K562 (cell line): Measurements from ENCODE around the gene UCKL1. TPM values are rescaled to one million over a fixed set of nuclear protein-coding genes. Genes with fewer than 3 reads are reported as not detected.

Experiments
- CUX1 ChIP-seq: fragments of 200-800 bp; sonication (Bioruptor generic); IDR thresholded peaks from 2 replicates; pipeline ENCODE4 v1.6.1; 2016; ENCODE audit warnings: missing genetic modification characterization, missing compliant biosample characterization
- CXXC5 ChIP-seq: fragments of 250-450 bp; sonication (Bioruptor Pico); IDR thresholded peaks from 2 replicates; pipeline ENCODE4 v1.8.0; 2022; ENCODE audit warnings: inconsistent platforms, mild to moderate bottlenecking, moderate library complexity
- DDX20 ChIP-seq: fragments of 450-650 bp; IDR thresholded peaks from 2 replicates; pipeline ENCODE4 v1.6.1; 2016; ENCODE audit warnings: missing genetic modification characterization, low read depth, mild to moderate bottlenecking, missing compliant biosample characterization, moderate library complexity
- FOXJ3 ChIP-seq: sonication (generic); formaldehyde crosslinking; IDR thresholded peaks from 2 replicates; pipeline ENCODE4 v1.4.0; 2020; ENCODE audit warnings: mild to moderate bottlenecking, missing genetic modification reagents
- FOXP1 ChIP-seq: sonication (generic); formaldehyde crosslinking; IDR thresholded peaks from 2 replicates; pipeline ENCODE4 v1.8.0; 2022; ENCODE audit warnings: mild to moderate bottlenecking, missing genetic modification reagents
- ZC3H11A ChIP-seq: IDR thresholded peaks from 2 replicates; pipeline ENCODE4 v1.6.1; 2012; ENCODE audit warnings: low read depth, low read length, improper control_type of control experiment
- ZNF124 ChIP-seq: sonication (generic); formaldehyde crosslinking; IDR thresholded peaks from 2 replicates; pipeline ENCODE4 v1.8.1; 2022; ENCODE audit warnings: missing genetic modification reagents
- polyA plus RNA-seq, 8 experiments: library from polyadenylated mRNA; depleted of rRNA in 4 of 8; stranded (reverse) in 5 of 8; unstranded in 3 of 8; fragments of >200 nt; fragmentation: Nextera tagmentation in 2 of 8; fragmentation: Illumina TruSeq in 1 of 8; extraction: Ambion mirVana in 2 of 8; extraction: Trizol in 1 of 8; gene quantifications; 2 replicates each; pipeline versions ENCODE4 v1.2.1 to v1.2.3, GENCODE V29; 2011 to 2014; ENCODE audit warnings: inconsistent platforms in 1 of 8, missing spikeins in 1 of 8
- total RNA-seq, 7 experiments: library from RNA; depleted of rRNA in 6 of 7; stranded (reverse); fragments of >200 nt in 6 of 7; fragmentation: Illumina TruSeq in 2 of 7; extraction: Trizol in 2 of 7; gene quantifications; 2 replicates each; pipeline versions ENCODE4 v1.2.1 to v1.2.3, GENCODE V29; 2011 to 2021; ENCODE audit warnings: low replicate concordance in 1 of 7
- TF ChIP-seq, protein P1 (sequence below): fragments of 450-650 bp; formaldehyde crosslinking; IDR thresholded peaks from 2 replicates; pipeline ENCODE4 v1.4.0; 2022; ENCODE audit warnings: mild to moderate bottlenecking, moderate library complexity
- TF ChIP-seq, protein P2 (sequence below): fragments of 450-650 bp; IDR thresholded peaks from 2 replicates; pipeline ENCODE4 v1.6.1; 2016; ENCODE audit warnings: borderline replicate concordance
- TF ChIP-seq, protein P3 (sequence below): fragments of 450-650 bp; formaldehyde crosslinking; IDR thresholded peaks from 2 replicates; pipeline ENCODE4 v1.4.0; 2020; ENCODE audit warnings: mild to moderate bottlenecking, mixed read lengths
- TF ChIP-seq, protein P4 (sequence below), 3 experiments: IDR thresholded peaks in 2 of 3; conservative IDR thresholded peaks in 1 of 3; 2 replicates each; pipeline ENCODE4 v1.5.1; 2011 to 2012; ENCODE audit warnings: low read length in 3 of 3, mild to moderate bottlenecking in 3 of 3, control low read depth in 2 of 3, improper control_type of control experiment in 1 of 3, inconsistent platforms in 1 of 3, low read depth in 1 of 3, mixed read lengths in 1 of 3, moderate library complexity in 1 of 3; ENCODE audit not compliant: insufficient read depth in 2 of 3
- TF ChIP-seq, protein P5 (sequence below): IDR thresholded peaks from 2 replicates; pipeline ENCODE4 v1.6.1; 2016; ENCODE audit warnings: missing genetic modification characterization, missing compliant biosample characterization

Gene UCKL1
- total and polyA plus RNA-seq, 9 of the 15 experiments (the other 6 are each of a cell fraction or from before 2014, with no cell fraction given): 3.1 to 52.8 (median 24.2) TPM

DNA sequence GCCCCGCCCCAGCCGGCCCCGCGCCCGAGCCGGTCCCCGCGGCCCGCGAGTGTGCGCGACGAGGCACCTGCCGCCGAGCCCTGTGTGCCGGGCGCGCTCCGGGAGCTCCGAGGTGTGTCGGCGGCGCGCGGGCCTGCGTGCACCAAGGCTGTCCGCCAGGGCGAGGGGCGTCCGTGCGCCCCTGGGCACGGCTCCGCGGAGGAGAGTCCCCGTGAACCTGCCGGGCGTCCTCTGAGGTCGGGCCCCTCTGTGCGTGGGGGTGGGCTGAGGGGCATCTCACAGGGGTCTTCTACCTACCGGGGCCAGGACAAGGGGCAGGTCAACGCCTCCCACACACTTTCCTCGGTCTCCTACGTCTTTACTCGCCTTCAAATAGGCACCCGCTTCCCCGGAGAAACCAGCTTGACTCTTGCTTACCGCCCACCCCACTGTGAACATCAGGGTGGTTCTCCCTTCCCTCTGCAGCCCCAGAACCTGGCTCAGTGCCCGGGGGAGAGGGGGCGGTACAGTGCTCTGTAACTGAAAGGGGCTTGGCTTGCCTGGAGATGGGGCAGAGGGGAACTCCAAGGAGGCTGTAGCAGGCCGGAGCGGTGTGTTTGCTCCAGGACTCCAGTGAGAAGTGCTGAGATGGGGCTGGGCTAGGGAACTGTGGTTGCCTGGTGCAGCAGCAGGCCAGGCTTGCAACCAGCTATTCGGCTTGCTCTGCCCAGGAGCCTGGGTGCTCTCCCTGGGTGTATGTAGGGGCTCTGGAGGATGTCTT is 23.5 kb upstream of the UCKL1 start, which contains the start of gene SAMD10 (continued):
- TF ChIP-seq CUX1 (no peak), CXXC5 (CRISPR knock-in tag) (no peak), ZC3H11A (no peak), FOXJ3 (CRISPR knock-in tag) (no peak), FOXP1 (CRISPR knock-in tag) (no peak; the same call in 1 of the 2 replicates), ZNF124 (CRISPR knock-in tag) (no peak), DDX20 (tag) (no peak)
- TF ChIP-seq, protein P1, sequence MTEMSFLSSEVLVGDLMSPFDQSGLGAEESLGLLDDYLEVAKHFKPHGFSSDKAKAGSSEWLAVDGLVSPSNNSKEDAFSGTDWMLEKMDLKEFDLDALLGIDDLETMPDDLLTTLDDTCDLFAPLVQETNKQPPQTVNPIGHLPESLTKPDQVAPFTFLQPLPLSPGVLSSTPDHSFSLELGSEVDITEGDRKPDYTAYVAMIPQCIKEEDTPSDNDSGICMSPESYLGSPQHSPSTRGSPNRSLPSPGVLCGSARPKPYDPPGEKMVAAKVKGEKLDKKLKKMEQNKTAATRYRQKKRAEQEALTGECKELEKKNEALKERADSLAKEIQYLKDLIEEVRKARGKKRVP (CRISPR knock-in tag): no peak
- TF ChIP-seq, protein P2, sequence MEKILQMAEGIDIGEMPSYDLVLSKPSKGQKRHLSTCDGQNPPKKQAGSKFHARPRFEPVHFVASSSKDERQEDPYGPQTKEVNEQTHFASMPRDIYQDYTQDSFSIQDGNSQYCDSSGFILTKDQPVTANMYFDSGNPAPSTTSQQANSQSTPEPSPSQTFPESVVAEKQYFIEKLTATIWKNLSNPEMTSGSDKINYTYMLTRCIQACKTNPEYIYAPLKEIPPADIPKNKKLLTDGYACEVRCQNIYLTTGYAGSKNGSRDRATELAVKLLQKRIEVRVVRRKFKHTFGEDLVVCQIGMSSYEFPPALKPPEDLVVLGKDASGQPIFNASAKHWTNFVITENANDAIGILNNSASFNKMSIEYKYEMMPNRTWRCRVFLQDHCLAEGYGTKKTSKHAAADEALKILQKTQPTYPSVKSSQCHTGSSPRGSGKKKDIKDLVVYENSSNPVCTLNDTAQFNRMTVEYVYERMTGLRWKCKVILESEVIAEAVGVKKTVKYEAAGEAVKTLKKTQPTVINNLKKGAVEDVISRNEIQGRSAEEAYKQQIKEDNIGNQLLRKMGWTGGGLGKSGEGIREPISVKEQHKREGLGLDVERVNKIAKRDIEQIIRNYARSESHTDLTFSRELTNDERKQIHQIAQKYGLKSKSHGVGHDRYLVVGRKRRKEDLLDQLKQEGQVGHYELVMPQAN: 0 out of 2 replicates have a peak, but pooled peaks have one; percentile 24
- TF ChIP-seq, protein P3, sequence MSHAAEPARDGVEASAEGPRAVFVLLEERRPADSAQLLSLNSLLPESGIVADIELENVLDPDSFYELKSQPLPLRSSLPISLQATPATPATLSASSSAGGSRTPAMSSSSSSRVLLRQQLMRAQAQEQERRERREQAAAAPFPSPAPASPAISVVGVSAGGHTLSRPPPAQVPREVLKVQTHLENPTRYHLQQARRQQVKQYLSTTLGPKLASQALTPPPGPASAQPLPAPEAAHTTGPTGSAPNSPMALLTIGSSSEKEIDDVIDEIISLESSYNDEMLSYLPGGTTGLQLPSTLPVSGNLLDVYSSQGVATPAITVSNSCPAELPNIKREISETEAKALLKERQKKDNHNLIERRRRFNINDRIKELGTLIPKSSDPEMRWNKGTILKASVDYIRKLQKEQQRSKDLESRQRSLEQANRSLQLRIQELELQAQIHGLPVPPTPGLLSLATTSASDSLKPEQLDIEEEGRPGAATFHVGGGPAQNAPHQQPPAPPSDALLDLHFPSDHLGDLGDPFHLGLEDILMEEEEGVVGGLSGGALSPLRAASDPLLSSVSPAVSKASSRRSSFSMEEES: no peak
- TF ChIP-seq, protein P4, sequence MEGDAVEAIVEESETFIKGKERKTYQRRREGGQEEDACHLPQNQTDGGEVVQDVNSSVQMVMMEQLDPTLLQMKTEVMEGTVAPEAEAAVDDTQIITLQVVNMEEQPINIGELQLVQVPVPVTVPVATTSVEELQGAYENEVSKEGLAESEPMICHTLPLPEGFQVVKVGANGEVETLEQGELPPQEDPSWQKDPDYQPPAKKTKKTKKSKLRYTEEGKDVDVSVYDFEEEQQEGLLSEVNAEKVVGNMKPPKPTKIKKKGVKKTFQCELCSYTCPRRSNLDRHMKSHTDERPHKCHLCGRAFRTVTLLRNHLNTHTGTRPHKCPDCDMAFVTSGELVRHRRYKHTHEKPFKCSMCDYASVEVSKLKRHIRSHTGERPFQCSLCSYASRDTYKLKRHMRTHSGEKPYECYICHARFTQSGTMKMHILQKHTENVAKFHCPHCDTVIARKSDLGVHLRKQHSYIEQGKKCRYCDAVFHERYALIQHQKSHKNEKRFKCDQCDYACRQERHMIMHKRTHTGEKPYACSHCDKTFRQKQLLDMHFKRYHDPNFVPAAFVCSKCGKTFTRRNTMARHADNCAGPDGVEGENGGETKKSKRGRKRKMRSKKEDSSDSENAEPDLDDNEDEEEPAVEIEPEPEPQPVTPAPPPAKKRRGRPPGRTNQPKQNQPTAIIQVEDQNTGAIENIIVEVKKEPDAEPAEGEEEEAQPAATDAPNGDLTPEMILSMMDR (IDR thresholded peaks at IDR 0.05 in 2 of 3, conservative IDR thresholded peaks at IDR 0.05 in 1 of 3; ENCODE audit: insufficient read depth in 2 of 3, low read depth in 1 of 3, low read length in 3 of 3): 0 out of 6 replicates have a peak, but pooled peaks of 1 of the 3 experiments have one; percentile 11
- TF ChIP-seq, protein P5, sequence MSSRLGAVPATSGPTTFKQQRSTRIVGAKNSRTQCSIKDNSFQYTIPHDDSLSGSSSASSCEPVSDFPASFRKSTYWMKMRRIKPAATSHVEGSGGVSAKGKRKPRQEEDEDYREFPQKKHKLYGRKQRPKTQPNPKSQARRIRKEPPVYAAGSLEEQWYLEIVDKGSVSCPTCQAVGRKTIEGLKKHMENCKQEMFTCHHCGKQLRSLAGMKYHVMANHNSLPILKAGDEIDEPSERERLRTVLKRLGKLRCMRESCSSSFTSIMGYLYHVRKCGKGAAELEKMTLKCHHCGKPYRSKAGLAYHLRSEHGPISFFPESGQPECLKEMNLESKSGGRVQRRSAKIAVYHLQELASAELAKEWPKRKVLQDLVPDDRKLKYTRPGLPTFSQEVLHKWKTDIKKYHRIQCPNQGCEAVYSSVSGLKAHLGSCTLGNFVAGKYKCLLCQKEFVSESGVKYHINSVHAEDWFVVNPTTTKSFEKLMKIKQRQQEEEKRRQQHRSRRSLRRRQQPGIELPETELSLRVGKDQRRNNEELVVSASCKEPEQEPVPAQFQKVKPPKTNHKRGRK (tag): no peak
